Measurements from ENCODE around the gene SPHK2. TPM values are rescaled to one million over a fixed set of nuclear protein-coding genes. Genes with fewer than 3 reads are reported as not detected.

Gene SPHK2
- total RNA-seq, 2 experiments from 2014 or later, result 14.1 to 15.3 TPM

GRCh38 chr19:48674921-48675824 is 55.9 kb downstream of the SPHK2 start:
- no peak overlapping the region for H3K4me3 ChIP-seq (ENCODE audit: low read length)
- no peaks in the 10 kb centered on the region for H3K9me3 ChIP-seq (ENCODE audit: control insufficient read depth in 1 of 2, insufficient read depth in 1 of 2, low read length in 2 of 2)
- no peaks in the 10 kb centered on the region for H3K9me3 Mint-ChIP-seq
- no peaks in the 10 kb centered on the region for H3K36me3 Mint-ChIP-seq (ENCODE audit: low read depth)
- TF ChIP-seq CTCF (IDR thresholded peaks at IDR 0.05), result peak; percentile 84
- H3K36me3 ChIP-seq (ENCODE audit: insufficient read depth, low read length), result no peaks in the 10 kb centered on the region
- H3K4me3 Mint-ChIP-seq, result no peak overlapping the region
- ChIA-PET POLR2A (interaction anchor here (0.6 to 2.7 kb wide), 4 partner anchors 26 to 63 kb away, joined by 3 to 8 read pairs (median 4); partner anchors contain the start of genes RPL18 and SPHK2), CTCF (interaction anchor here (0.6 to 2.1 kb wide), 4 partner anchors 22 to 87 kb away, joined by 3 to 16 read pairs (median 4); partner anchors contain the start of gene CA11)
- no peaks in the 10 kb centered on the region for H3K27me3 ChIP-seq (ENCODE audit: control insufficient read depth in 1 of 2, insufficient read depth in 2 of 2, low read length in 2 of 2)
- DNase-seq, result peak; percentile 62 to 89 (median 68)
- H3K27ac Mint-ChIP-seq, result no peak overlapping the region
- peak; percentile 98 for ATAC-seq (ENCODE audit: poor library complexity)
- H3K4me1 ChIP-seq (ENCODE audit: insufficient read depth, low read length), result peaks cover 9% of the 10 kb centered on the region
- no peak overlapping the region for H3K27ac ChIP-seq (ENCODE audit: low read depth in 1 of 2, low read length in 2 of 2)
- peaks cover 7% of the 10 kb centered on the region for H3K4me1 Mint-ChIP-seq (ENCODE audit: low read depth)
- intact Hi-C loops (cut with DNase I, micrococcal nuclease), result loop anchor here (1.0 to 5.0 kb wide), 3 partner anchors 29 to 38 kb away; partner anchors contain the start of genes CA11 (in 2 of the 2) and DBP (in 1 of the 2)
- no peaks in the 10 kb centered on the region for H3K27me3 Mint-ChIP-seq

- CTCF ChIA-PET, result interaction anchor here (1.5 kb wide), 1 partner anchor 30 kb away, joined by 3 read pairs; the partner anchor contains the start of gene CA11
- H3K4me1 Mint-ChIP-seq (ENCODE audit: low read depth), result peaks cover 7% of the 10 kb centered on the region
- H3K4me3 ChIP-seq (ENCODE audit: low read length), result no peak overlapping the region
- H3K9me3 Mint-ChIP-seq, result no peaks in the 10 kb centered on the region
- no peaks in the 10 kb centered on the region for H3K36me3 Mint-ChIP-seq (ENCODE audit: low read depth)
- intact Hi-C loops (cut with DNase I, micrococcal nuclease), result loop anchor here in 1 of 2 experiments (5.0 kb wide), 2 partner anchors 36 to 39 kb away; partner anchors contain the start of gene DBP
- H3K36me3 ChIP-seq (ENCODE audit: insufficient read depth, low read length), result no peaks in the 10 kb centered on the region
- no peaks in the 10 kb centered on the region for H3K27me3 Mint-ChIP-seq
- ATAC-seq (ENCODE audit: poor library complexity) (no peak), DNase-seq (no peak)
- TF ChIP-seq CTCF (IDR thresholded peaks at IDR 0.05), result no peak
- H3K27ac ChIP-seq (ENCODE audit: low read depth in 1 of 2, low read length in 2 of 2), result no peak overlapping the region
- POLR2A ChIA-PET, result interaction anchor here (1.9 to 2.7 kb wide), 2 partner anchors 27 to 57 kb away, joined by 4 to 8 read pairs; partner anchors contain the start of genes RPL18 and SPHK2
- H3K4me3 Mint-ChIP-seq, result no peak overlapping the region
- no peak overlapping the region for H3K27ac Mint-ChIP-seq
- H3K4me1 ChIP-seq (ENCODE audit: insufficient read depth, low read length), result peaks cover 9% of the 10 kb centered on the region
- H3K27me3 ChIP-seq (ENCODE audit: control insufficient read depth in 1 of 2, insufficient read depth in 2 of 2, low read length in 2 of 2), result no peaks in the 10 kb centered on the region
- H3K9me3 ChIP-seq (ENCODE audit: control insufficient read depth in 1 of 2, insufficient read depth in 1 of 2, low read length in 2 of 2), result no peaks in the 10 kb centered on the region
These were observed 57.2 kb downstream of the SPHK2 start for GRCh38 chr19:48676487-48676886.

- no peaks in the 10 kb centered on the region for H3K27me3 ChIP-seq (ENCODE audit: control insufficient read depth in 1 of 2, insufficient read depth in 2 of 2, low read length in 2 of 2)
- H3K36me3 ChIP-seq (ENCODE audit: insufficient read depth, low read length), result no peaks in the 10 kb centered on the region
- peaks cover 7% of the 10 kb centered on the region for H3K4me1 Mint-ChIP-seq (ENCODE audit: low read depth)
- H3K4me3 Mint-ChIP-seq, result no peak overlapping the region
- H3K27ac Mint-ChIP-seq, result no peak overlapping the region
- ChIA-PET CTCF (interaction anchor here (1.5 kb wide), 1 partner anchor 31 kb away, joined by 3 read pairs; the partner anchor contains the start of gene CA11), POLR2A (interaction anchor here (2.7 kb wide), 1 partner anchor 58 kb away, joined by 8 read pairs; the partner anchor contains the start of genes RPL18 and SPHK2)
- H3K9me3 ChIP-seq (ENCODE audit: control insufficient read depth in 1 of 2, insufficient read depth in 1 of 2, low read length in 2 of 2), result no peaks in the 10 kb centered on the region
- H3K4me3 ChIP-seq (ENCODE audit: low read length), result no peak overlapping the region
- H3K4me1 ChIP-seq (ENCODE audit: insufficient read depth, low read length), result peaks cover 9% of the 10 kb centered on the region
- no peak for TF ChIP-seq CTCF (IDR thresholded peaks at IDR 0.05)
- intact Hi-C loops (cut with DNase I, micrococcal nuclease), result loop anchor here in 1 of 2 experiments (5.0 kb wide), 2 partner anchors 35 to 40 kb away; partner anchors contain the start of gene DBP
- DNase-seq (no peak), ATAC-seq (ENCODE audit: poor library complexity) (no peak)
- no peaks in the 10 kb centered on the region for H3K36me3 Mint-ChIP-seq (ENCODE audit: low read depth)
- no peaks in the 10 kb centered on the region for H3K27me3 Mint-ChIP-seq
- H3K9me3 Mint-ChIP-seq, result no peaks in the 10 kb centered on the region
- no peak overlapping the region for H3K27ac ChIP-seq (ENCODE audit: low read depth in 1 of 2, low read length in 2 of 2)
These were observed 57.6 kb downstream of the SPHK2 start for GRCh38 chr19:48676887-48677286.

All from CD4-positive, alpha-beta T cell (primary cell).